ENCODE measurements around the gene DLST.
A peak's percentile ranks its signal among the peaks of the same experiment; 100 is the strongest.

The DLST gene

GRCh38 chr14:74913986-74914573 is 32.4 kb downstream of the DLST start:
- peak; percentile 88 for TF ChIP-seq CTCF (IDR thresholded peaks at IDR 0.05; ENCODE audit: low read depth, low read length)
- Histone ChIP-seq H3K4me1 (no peaks in the 10 kb centered on the region), H3K4me3 (ENCODE audit: low read depth, low read length) (no peak overlapping the region), H3K36me3 (peaks cover 1% of the 10 kb centered on the region; the same call in 1 of the 2 replicates), H3K9me3 (no peaks in the 10 kb centered on the region), H3K27me3 (no peaks in the 10 kb centered on the region)
- peak; percentile 66 for DNase-seq

DNA sequence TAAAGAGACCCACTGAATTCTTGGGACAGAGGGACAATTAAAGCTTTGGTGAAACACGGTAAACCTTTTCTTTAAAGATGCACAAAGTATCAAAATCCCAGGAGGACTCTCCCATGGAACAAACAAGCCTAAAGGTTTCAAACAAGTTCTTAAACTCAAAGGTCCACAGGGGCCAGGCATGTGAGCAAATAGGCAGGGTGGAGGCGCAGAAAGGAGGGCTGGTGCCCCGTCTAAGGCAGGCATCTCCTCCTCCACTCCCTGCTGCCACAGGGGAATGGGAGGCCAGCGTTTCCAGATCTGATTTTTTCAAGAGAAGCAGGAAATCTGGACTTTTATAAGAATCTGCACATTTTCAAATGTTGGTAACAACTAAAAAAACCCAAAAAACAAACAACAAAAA is 33.7 kb downstream of the DLST start:
- H3K4me1 ChIP-seq: no peaks in the 10 kb centered on the region
- no peak for DNase-seq
- TF ChIP-seq CTCF (IDR thresholded peaks at IDR 0.05; ENCODE audit: low read depth, low read length): no peak
- no peaks in the 10 kb centered on the region for H3K9me3 ChIP-seq
- no peaks in the 10 kb centered on the region for H3K27me3 ChIP-seq
- peaks cover 5% of the 10 kb centered on the region; the same call in 1 of the 2 replicates for H3K36me3 ChIP-seq
- no peak overlapping the region for H3K4me3 ChIP-seq (ENCODE audit: low read depth, low read length)

DNA sequence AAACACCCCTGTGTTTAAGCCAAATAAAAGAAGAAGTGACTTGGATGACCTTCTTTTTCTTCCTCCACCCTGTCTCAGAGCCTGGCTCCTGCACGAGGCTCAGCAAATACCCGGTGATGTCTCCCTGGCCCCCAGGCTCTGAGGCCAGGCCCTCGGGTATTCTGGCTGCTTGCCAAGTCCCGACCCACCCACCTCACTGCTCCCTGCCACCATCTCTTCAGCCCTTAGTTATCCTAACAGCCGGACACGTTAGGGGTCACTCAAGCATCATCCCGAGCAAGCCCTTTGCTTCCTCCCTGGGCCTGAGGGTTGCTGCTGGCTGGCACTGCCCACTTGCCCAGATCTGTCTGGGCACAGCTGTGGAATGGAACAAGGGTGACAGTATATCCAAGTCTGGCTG is 34.1 kb downstream of the DLST start:
- no peak overlapping the region for H3K4me3 ChIP-seq (ENCODE audit: low read depth, low read length)
- no peaks in the 10 kb centered on the region for H3K27me3 ChIP-seq
- H3K36me3 ChIP-seq: peaks cover 5% of the 10 kb centered on the region; the same call in 1 of the 2 replicates
- H3K9me3 ChIP-seq: no peaks in the 10 kb centered on the region
- no peak for TF ChIP-seq CTCF (IDR thresholded peaks at IDR 0.05; ENCODE audit: low read depth, low read length)
- DNase-seq: no peak
- no peaks in the 10 kb centered on the region for H3K4me1 ChIP-seq

DNA sequence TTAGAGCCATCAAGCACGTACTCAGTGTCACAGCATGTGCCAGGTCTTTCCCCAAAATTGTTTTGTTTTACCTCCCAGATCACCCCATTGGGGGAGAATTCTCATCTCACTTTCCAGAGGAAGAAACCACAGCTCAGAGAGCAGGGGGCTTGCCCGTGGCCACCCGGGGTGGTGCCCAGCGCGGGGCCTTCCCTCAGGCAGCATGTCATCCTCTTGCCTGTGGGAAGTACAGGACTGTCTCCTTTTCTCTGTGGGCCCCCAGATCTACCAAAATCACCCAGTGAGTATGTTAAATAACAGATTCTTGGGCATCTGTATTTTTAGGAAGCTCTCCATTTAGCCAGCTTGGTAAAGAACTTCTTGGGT is 35.4 kb downstream of the DLST start:
- no peaks in the 10 kb centered on the region for H3K27me3 ChIP-seq
- peaks cover 5% of the 10 kb centered on the region; the same call in 1 of the 2 replicates for H3K36me3 ChIP-seq
- DNase-seq: no peak
- no peak overlapping the region for H3K4me3 ChIP-seq (ENCODE audit: low read depth, low read length)
- no peak for TF ChIP-seq CTCF (IDR thresholded peaks at IDR 0.05; ENCODE audit: low read depth, low read length)
- H3K9me3 ChIP-seq: no peaks in the 10 kb centered on the region
- no peaks in the 10 kb centered on the region for H3K4me1 ChIP-seq

DNA sequence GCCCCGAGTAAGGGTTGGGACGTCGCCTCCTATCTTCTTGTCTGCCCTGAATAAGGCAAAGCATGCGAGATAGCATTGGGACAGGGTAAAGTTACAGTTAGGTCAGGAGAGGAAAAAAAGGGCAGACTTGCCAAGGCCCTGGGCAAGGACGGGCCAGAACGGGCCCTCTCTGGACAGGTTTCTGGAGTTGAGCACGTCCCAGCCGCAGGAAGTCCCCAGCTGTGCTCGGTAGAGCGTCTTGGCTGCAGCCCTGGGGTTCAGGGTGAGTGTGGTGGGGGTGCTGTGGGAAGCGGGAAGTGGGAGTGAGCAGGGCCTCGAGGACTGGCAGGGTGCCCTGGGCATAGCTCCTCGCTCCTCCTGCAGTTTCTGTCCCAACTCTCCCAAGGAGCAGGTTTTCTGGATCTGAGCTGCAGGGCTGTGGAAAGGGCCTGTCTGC is 35.9 kb downstream of the DLST start:
- Histone ChIP-seq H3K36me3 (peaks cover 5% of the 10 kb centered on the region; the same call in 1 of the 2 replicates), H3K4me1 (no peaks in the 10 kb centered on the region), H3K27me3 (no peaks in the 10 kb centered on the region), H3K4me3 (ENCODE audit: low read depth, low read length) (no peak overlapping the region), H3K9me3 (no peaks in the 10 kb centered on the region)
- DNase-seq: no peak
- TF ChIP-seq CTCF (IDR thresholded peaks at IDR 0.05; ENCODE audit: low read depth, low read length): no peak

DNA sequence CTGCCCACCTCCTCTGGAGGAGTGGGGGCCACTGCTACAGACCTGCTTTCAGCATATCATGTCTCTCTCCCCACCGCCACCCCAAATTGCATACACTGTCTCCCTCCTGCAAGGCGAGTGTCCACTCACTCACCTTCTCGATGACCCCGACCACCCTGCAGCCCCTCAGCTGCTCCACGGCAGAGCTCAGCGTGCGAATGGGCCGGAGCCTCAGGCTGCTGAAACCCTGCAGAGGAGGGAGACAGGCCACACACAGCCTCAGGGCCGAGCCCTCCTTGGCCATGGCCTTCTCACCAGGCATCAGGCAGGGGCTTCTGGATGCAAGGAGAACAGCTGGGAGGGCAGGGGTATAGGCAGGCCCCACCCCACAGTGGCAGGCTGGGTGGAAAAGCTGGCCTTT is 36.7 kb downstream of the DLST start:
- Histone ChIP-seq H3K4me1 (no peaks in the 10 kb centered on the region), H3K27me3 (no peaks in the 10 kb centered on the region), H3K9me3 (no peaks in the 10 kb centered on the region), H3K36me3 (peaks cover 5% of the 10 kb centered on the region; the same call in 1 of the 2 replicates), H3K4me3 (ENCODE audit: low read depth, low read length) (no peak overlapping the region)
- no peak for TF ChIP-seq CTCF (IDR thresholded peaks at IDR 0.05; ENCODE audit: low read depth, low read length)
- DNase-seq: no peak
